ENCODE data around the gene FGGY. TPM values are rescaled to one million over a fixed set of nuclear protein-coding genes. Genes with fewer than 3 reads are reported as not detected.
A peak's percentile ranks its signal among the peaks of the same experiment; 100 is the strongest.
"Not testable (repeated sequence)": the region's sequence is repeated elsewhere in the genome, so short reads cannot be mapped to it uniquely, and the experiment has no call there.

FGGY gene
- total and polyA plus RNA-seq, 2 donors = 16.6 to 36.9 TPM

- H3K27ac ChIP-seq (ENCODE audit: low read depth) = no peak overlapping the region
- no peak for DNase-seq (ENCODE audit: extremely low spot score)
- 83% methylated on average over 2 of the region's 2 CpGs for WGBS
These were observed 189.1 kb downstream of the FGGY start for GRCh38 chr1:59485949-59486348.

GRCh38 chr1:59486615-59487014, 189.7 kb downstream of the FGGY start:
- H3K4me1 ChIP-seq (ENCODE audit: insufficient read depth) = peaks cover 2% of the 10 kb centered on the region
- no peak overlapping the region for H3K4me3 ChIP-seq (ENCODE audit: low read depth, low read length)
- no peak overlapping the region for H3K27ac ChIP-seq (ENCODE audit: low read depth)
- H3K36me3 ChIP-seq (ENCODE audit: insufficient read depth) = no peaks in the 10 kb centered on the region
- 38% methylated on average over 2 of the region's 2 CpGs for WGBS
- no peak for DNase-seq (ENCODE audit: extremely low spot score)

More at GRCh38 chr1:59485949-59486348, 189.1 kb downstream of the FGGY start:
- H3K4me1 ChIP-seq (ENCODE audit: insufficient read depth) = peaks cover 2% of the 10 kb centered on the region
- no peaks in the 10 kb centered on the region for H3K36me3 ChIP-seq (ENCODE audit: insufficient read depth)
- no peak overlapping the region for H3K4me3 ChIP-seq (ENCODE audit: low read depth, low read length)

- Histone ChIP-seq H3K36me3 (ENCODE audit: insufficient read depth) (no peaks in the 10 kb centered on the region), H3K4me3 (ENCODE audit: low read depth, low read length) (no peak overlapping the region), H3K4me1 (ENCODE audit: insufficient read depth) (peaks cover 2% of the 10 kb centered on the region), H3K27ac (ENCODE audit: low read depth) (no peak overlapping the region)
- 52% methylated on average over 2 of the region's 2 CpGs for WGBS
- DNase-seq (ENCODE audit: extremely low spot score) = no peak
These were observed 190.6 kb downstream of the FGGY start for GRCh38 chr1:59487335-59488031.

GRCh38 chr1:59492500-59492899, 195.6 kb downstream of the FGGY start:
- WGBS = 60% methylated on average over 1 of the region's 1 CpG
- DNase-seq (ENCODE audit: extremely low spot score) = no peak
- H3K27ac ChIP-seq (ENCODE audit: low read depth) = no peak overlapping the region
- no peaks in the 10 kb centered on the region for H3K4me1 ChIP-seq (ENCODE audit: insufficient read depth)
- no peaks in the 10 kb centered on the region for H3K36me3 ChIP-seq (ENCODE audit: insufficient read depth)
- no peak overlapping the region for H3K4me3 ChIP-seq (ENCODE audit: low read depth, low read length)

- DNase-seq (ENCODE audit: extremely low spot score) = no peak
- no peak overlapping the region for H3K4me3 ChIP-seq (ENCODE audit: low read depth, low read length)
- H3K27ac ChIP-seq (ENCODE audit: low read depth) = no peak overlapping the region
- H3K36me3 ChIP-seq (ENCODE audit: insufficient read depth) = no peaks in the 10 kb centered on the region
- no peaks in the 10 kb centered on the region for H3K4me1 ChIP-seq (ENCODE audit: insufficient read depth)
These were observed 197.4 kb downstream of the FGGY start for GRCh38 chr1:59494145-59494833.

- H3K36me3 ChIP-seq (ENCODE audit: insufficient read depth); H3K4me1 ChIP-seq (ENCODE audit: insufficient read depth); H3K4me3 ChIP-seq (ENCODE audit: low read depth, low read length); DNase-seq (ENCODE audit: extremely low spot score): not testable (repeated sequence)
- peak overlapping the region; percentile 2 for H3K27ac ChIP-seq (ENCODE audit: low read depth)
- WGBS = 99% methylated on average over 2 of the region's 2 CpGs
These were observed 199.3 kb downstream of the FGGY start for GRCh38 chr1:59496156-59496555.

GRCh38 chr1:59497616-59498015, 200.7 kb downstream of the FGGY start:
- Histone ChIP-seq H3K4me1 (ENCODE audit: insufficient read depth) (no peaks in the 10 kb centered on the region), H3K4me3 (ENCODE audit: low read depth, low read length) (no peak overlapping the region), H3K36me3 (ENCODE audit: insufficient read depth) (no peaks in the 10 kb centered on the region), H3K27ac (ENCODE audit: low read depth) (no peak overlapping the region)
- WGBS = 87% methylated on average over 7 of the region's 7 CpGs
- DNase-seq (ENCODE audit: extremely low spot score) = no peak

GRCh38 chr1:59498640-59499039, 201.7 kb downstream of the FGGY start:
- H3K4me1 ChIP-seq (ENCODE audit: insufficient read depth) = no peaks in the 10 kb centered on the region
- WGBS = 46% methylated on average over 4 of the region's 4 CpGs
- H3K27ac ChIP-seq (ENCODE audit: low read depth) = no peak overlapping the region

GRCh38 chr1:59499273-59499942, 202.5 kb downstream of the FGGY start:
- DNase-seq (ENCODE audit: extremely low spot score) = no peak
- Histone ChIP-seq H3K4me3 (ENCODE audit: low read depth, low read length) (no peak overlapping the region), H3K27ac (ENCODE audit: low read depth) (no peak overlapping the region), H3K36me3 (ENCODE audit: insufficient read depth) (no peaks in the 10 kb centered on the region), H3K4me1 (ENCODE audit: insufficient read depth) (no peaks in the 10 kb centered on the region)
- 70% methylated on average over 5 of the region's 5 CpGs for WGBS

More at GRCh38 chr1:59498640-59499039, 201.7 kb downstream of the FGGY start:
- no peak for DNase-seq (ENCODE audit: extremely low spot score)
- Histone ChIP-seq H3K4me3 (ENCODE audit: low read depth, low read length) (no peak overlapping the region), H3K36me3 (ENCODE audit: insufficient read depth) (no peaks in the 10 kb centered on the region)

GRCh38 chr1:59499943-59500569, 203.2 kb downstream of the FGGY start:
- no peaks in the 10 kb centered on the region for H3K4me1 ChIP-seq (ENCODE audit: insufficient read depth)
- no peak for DNase-seq (ENCODE audit: extremely low spot score)
- no peak overlapping the region for H3K27ac ChIP-seq (ENCODE audit: low read depth)
- H3K36me3 ChIP-seq (ENCODE audit: insufficient read depth) = no peaks in the 10 kb centered on the region
- no peak overlapping the region for H3K4me3 ChIP-seq (ENCODE audit: low read depth, low read length)
- WGBS = 62% methylated on average over 4 of the region's 4 CpGs

GRCh38 chr1:59500950-59501742, 204.3 kb downstream of the FGGY start:
- Histone ChIP-seq H3K27ac (ENCODE audit: low read depth) (no peak overlapping the region), H3K4me1 (ENCODE audit: insufficient read depth) (no peaks in the 10 kb centered on the region), H3K4me3 (ENCODE audit: low read depth, low read length) (no peak overlapping the region), H3K36me3 (ENCODE audit: insufficient read depth) (no peaks in the 10 kb centered on the region)
- no peak for DNase-seq (ENCODE audit: extremely low spot score)
- 86% methylated on average over 4 of the region's 4 CpGs for WGBS

GRCh38 chr1:59502009-59502691, 205.3 kb downstream of the FGGY start:
- no peak for DNase-seq (ENCODE audit: extremely low spot score)
- no peak overlapping the region for H3K27ac ChIP-seq (ENCODE audit: low read depth)
- no peaks in the 10 kb centered on the region for H3K4me1 ChIP-seq (ENCODE audit: insufficient read depth)
- no peak overlapping the region for H3K4me3 ChIP-seq (ENCODE audit: low read depth, low read length)
- H3K36me3 ChIP-seq (ENCODE audit: insufficient read depth) = no peaks in the 10 kb centered on the region
- 85% methylated on average over 4 of the region's 4 CpGs for WGBS

GRCh38 chr1:59504276-59504675, 207.4 kb downstream of the FGGY start:
- no peak overlapping the region for H3K4me3 ChIP-seq (ENCODE audit: low read depth, low read length)
- H3K36me3 ChIP-seq (ENCODE audit: insufficient read depth) = no peaks in the 10 kb centered on the region
- 84% methylated on average over 3 of the region's 3 CpGs for WGBS
- H3K27ac ChIP-seq (ENCODE audit: low read depth) = no peak overlapping the region
- H3K4me1 ChIP-seq (ENCODE audit: insufficient read depth) = no peaks in the 10 kb centered on the region
- no peak for DNase-seq (ENCODE audit: extremely low spot score)
